ENCODE results near the gene CGB2. TPM values are rescaled to one million over a fixed set of nuclear protein-coding genes. Genes with fewer than 3 reads are reported as not detected.

The CGB2 gene
- total RNA-seq, 4 donors from 2014 or later, result not detected

- DNase-seq, result peak; percentile 30 to 82 (median 81)
- Histone ChIP-seq H3K9me3 (no peaks in the 10 kb centered on the region), H3K4me1 (peaks cover 0 to 19% (median 10%) of the 10 kb centered on the region in 4 donors), H3K36me3 (no peaks in the 10 kb centered on the region), H3K4me3 (peak within 1 kb of the TSS; percentile 39 to 62 (median 60)), H3K27ac (no peak within 1 kb of the TSS), H3K27me3 (no peaks in the 10 kb centered on the region)
- no peak for TF ChIP-seq CTCF (IDR thresholded peaks at IDR 0.05)
- TF ChIP-seq POLR2A (IDR thresholded peaks at IDR 0.05), result no peak
Observed at GRCh38 chr19:49057636-49058234, 26.0 kb downstream of the CGB2 start, which contains the start of gene CGB7. CGB7 (minus strand) TSS chr19:49057749; CDS start chr19:49055375, 2,374 bp downstream.

- Histone ChIP-seq H3K27me3 (no peaks in the 10 kb centered on the region), H3K27ac (no peak overlapping the region), H3K4me1 (peaks cover 0 to 19% (median 10%) of the 10 kb centered on the region in 4 donors), H3K4me3 (no peak overlapping the region), H3K9me3 (no peaks in the 10 kb centered on the region), H3K36me3 (no peaks in the 10 kb centered on the region)
- TF ChIP-seq CTCF (IDR thresholded peaks at IDR 0.05), result no peak
- TF ChIP-seq POLR2A (IDR thresholded peaks at IDR 0.05), result no peak
- no peak for DNase-seq
Observed at GRCh38 chr19:49058562-49058961, 26.9 kb downstream of the CGB2 start.

GRCh38 chr19:49059053-49059452, 27.4 kb downstream of the CGB2 start:
- Histone ChIP-seq H3K36me3 (no peaks in the 10 kb centered on the region), H3K9me3 (no peaks in the 10 kb centered on the region), H3K27me3 (no peaks in the 10 kb centered on the region), H3K4me3 (no peak overlapping the region), H3K4me1 (peaks cover 0 to 19% (median 10%) of the 10 kb centered on the region in 4 donors), H3K27ac (no peak overlapping the region)
- no peak for TF ChIP-seq CTCF (IDR thresholded peaks at IDR 0.05)
- DNase-seq, result no peak

GRCh38 chr19:49061000-49061399, 29.3 kb downstream of the CGB2 start:
- no peak for TF ChIP-seq POLR2A (IDR thresholded peaks at IDR 0.05)
- TF ChIP-seq CTCF (IDR thresholded peaks at IDR 0.05), result no peak
- no peaks in the 10 kb centered on the region for H3K9me3 ChIP-seq
- H3K4me1 ChIP-seq, result peaks cover 0 to 30% (median 13%) of the 10 kb centered on the region in 4 donors
- no peak overlapping the region for H3K27ac ChIP-seq
- no peaks in the 10 kb centered on the region for H3K36me3 ChIP-seq
- DNase-seq, result no peak
- no peak overlapping the region for H3K4me3 ChIP-seq
- H3K27me3 ChIP-seq, result peaks cover 0 to 9% of the 10 kb centered on the region in 2 donors

- Histone ChIP-seq H3K9me3 (no peaks in the 10 kb centered on the region), H3K27ac (no peak overlapping the region), H3K4me1 (peaks cover 0 to 26% (median 11%) of the 10 kb centered on the region in 4 donors), H3K27me3 (peaks cover 0 to 9% of the 10 kb centered on the region in 2 donors), H3K36me3 (no peaks in the 10 kb centered on the region), H3K4me3 (no peak overlapping the region)
- no peak for TF ChIP-seq CTCF (IDR thresholded peaks at IDR 0.05)
- no peak for TF ChIP-seq POLR2A (IDR thresholded peaks at IDR 0.05)
- no peak for DNase-seq
Observed at GRCh38 chr19:49061445-49061844, 29.8 kb downstream of the CGB2 start.
